ENCODE results near the gene KDM2B. TPM values are rescaled to one million over a fixed set of nuclear protein-coding genes. Genes with fewer than 3 reads are reported as not detected.

The KDM2B gene
- total and polyA plus RNA-seq, 2 of the 8 experiments (the other 6 are each of a cell fraction or from before 2014, with no cell fraction given), result 111 to 162 TPM

DNA sequence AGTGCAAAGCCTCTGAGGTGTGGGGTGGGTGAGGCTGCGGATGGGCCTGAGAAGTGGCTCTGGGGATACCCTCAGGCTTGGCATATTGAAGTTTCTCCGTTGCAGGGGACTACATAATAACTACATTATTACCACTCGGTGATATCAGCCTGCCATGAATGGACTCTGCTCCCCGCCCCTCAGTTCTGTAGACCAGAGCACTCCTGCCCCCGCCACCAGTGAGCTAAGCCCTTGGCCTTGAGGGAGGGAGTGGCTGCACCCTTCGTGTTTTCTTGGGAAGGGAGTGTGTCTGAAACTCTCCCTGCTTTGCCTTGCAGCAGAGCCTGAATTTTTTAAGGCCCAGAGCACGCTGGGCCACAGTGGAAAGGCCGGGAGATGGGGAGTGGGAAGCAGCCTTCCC, 47.2 kb upstream of the KDM2B start (continued):
- TF ChIP-seq BRCA1 (IDR thresholded peaks at IDR 0.05; ENCODE audit: low read depth, low read length) (no peak), KDM1A (IDR thresholded peaks at IDR 0.05; ENCODE audit: borderline replicate concordance, low read length) (no peak), CEBPB (IDR thresholded peaks at IDR 0.05; ENCODE audit: low read depth, low read length) (no peak), SP4 (IDR thresholded peaks at IDR 0.05; ENCODE audit: low read length) (no peak), SAP30 (IDR thresholded peaks at IDR 0.05; ENCODE audit: insufficient read depth, insufficient replicate concordance, low read length) (no peak), POU5F1 (IDR thresholded peaks at IDR 0.05; ENCODE audit: low read depth, low read length) (no peak), SIRT6 (IDR thresholded peaks at IDR 0.05; ENCODE audit: low read length) (no peak), HDAC6 (IDR thresholded peaks at IDR 0.05; ENCODE audit: low read depth, low read length) (no peak), SP2 (IDR thresholded peaks at IDR 0.05; ENCODE audit: low read length) (no peak)
- TF ChIP-seq, protein P1, sequence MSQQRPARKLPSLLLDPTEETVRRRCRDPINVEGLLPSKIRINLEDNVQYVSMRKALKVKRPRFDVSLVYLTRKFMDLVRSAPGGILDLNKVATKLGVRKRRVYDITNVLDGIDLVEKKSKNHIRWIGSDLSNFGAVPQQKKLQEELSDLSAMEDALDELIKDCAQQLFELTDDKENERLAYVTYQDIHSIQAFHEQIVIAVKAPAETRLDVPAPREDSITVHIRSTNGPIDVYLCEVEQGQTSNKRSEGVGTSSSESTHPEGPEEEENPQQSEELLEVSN (IDR thresholded peaks at IDR 0.05), result no peak
